Stimulated activated CD4-positive, alpha-beta T cell treated with anti-CD3 and anti-CD28 coated beads, Interleukin-1b, Interleukin-23, amount 100 ng/mL, for 1 hour (primary cell): ENCODE measurements around the gene IGLL5.
A peak's percentile ranks its signal among the peaks of the same experiment; 100 is the strongest.

ENCODE experiments used
- DNase-seq, 2 donors: peaks; one replicate each; pipeline ENCODE4 v3.0.0-alpha.2; 2020; ENCODE audit warnings: low read depth in 2 of 2

Gene IGLL5

GRCh38 chr22:22887621-22888503 lies at the start of gene IGLL5:
TSS of gene IGLL5 (plus strand) at chr22:22887816. CDS start at chr22:22888054, 238 bp downstream.
- DNase-seq = no peak

- DNase-seq = no peak
Observed at GRCh38 chr22:22838148-22838786, 49.3 kb upstream of the IGLL5 start.

GRCh38 chr22:22839570-22840314 lies 47.9 kb upstream of the IGLL5 start:
- no peak for DNase-seq

GRCh38 chr22:22840780-22841179 lies 46.8 kb upstream of the IGLL5 start:
- DNase-seq = no peak

- DNase-seq = no peak
Observed at GRCh38 chr22:22841598-22841997, 46.0 kb upstream of the IGLL5 start.

- no peak for DNase-seq
Observed at GRCh38 chr22:22842085-22842484, 45.5 kb upstream of the IGLL5 start.

- no peak for DNase-seq
Observed at GRCh38 chr22:22843848-22844247, 43.8 kb upstream of the IGLL5 start.

GRCh38 chr22:22847241-22847640 lies 40.4 kb upstream of the IGLL5 start:
- DNase-seq = no peak

GRCh38 chr22:22848364-22848866 lies 39.2 kb upstream of the IGLL5 start:
- DNase-seq = peak; percentile 17 to 49

GRCh38 chr22:22849640-22850610 lies 37.7 kb upstream of the IGLL5 start:
- no peak for DNase-seq

- no peak for DNase-seq
Observed at GRCh38 chr22:22851969-22852368, 35.6 kb upstream of the IGLL5 start.

GRCh38 chr22:22853713-22854112 lies 33.9 kb upstream of the IGLL5 start:
- no peak for DNase-seq

GRCh38 chr22:22854466-22854865 lies 33.1 kb upstream of the IGLL5 start:
- no peak for DNase-seq

- no peak for DNase-seq
Observed at GRCh38 chr22:22855085-22855484, 32.5 kb upstream of the IGLL5 start.

GRCh38 chr22:22855617-22856308 lies 31.9 kb upstream of the IGLL5 start:
- no peak for DNase-seq

- DNase-seq = no peak
Observed at GRCh38 chr22:22856364-22856763, 31.3 kb upstream of the IGLL5 start.

GRCh38 chr22:22856885-22857606 lies 30.6 kb upstream of the IGLL5 start:
- DNase-seq = no peak

- no peak for DNase-seq
Observed at GRCh38 chr22:22857607-22858558, 29.7 kb upstream of the IGLL5 start.

GRCh38 chr22:22858559-22858937 lies 29.1 kb upstream of the IGLL5 start:
- DNase-seq = no peak
